ENCODE measurements around the gene COL23A1.

DNA sequence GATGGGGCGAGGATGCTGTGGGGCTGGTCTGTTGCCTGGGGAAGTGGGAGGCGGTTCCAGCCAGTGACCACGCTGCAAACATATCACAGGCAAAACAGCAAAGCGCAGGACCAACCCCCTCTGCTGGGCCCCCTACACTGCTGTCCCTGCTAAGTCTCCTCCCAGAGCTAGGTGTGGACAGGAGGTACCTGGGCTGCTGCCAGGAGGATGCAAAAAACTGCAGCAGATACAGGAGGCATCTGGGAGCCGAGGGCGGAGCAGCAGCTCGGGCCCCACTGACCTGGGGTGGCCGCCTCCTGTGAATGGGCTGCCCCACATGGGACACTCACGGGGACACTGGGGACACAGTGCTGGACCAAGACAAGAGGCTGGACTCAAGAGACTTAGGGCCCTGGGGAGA is 309.6 kb downstream of the COL23A1 start:
- TF ChIP-seq POLR2A (IDR thresholded peaks at IDR 0.05; ENCODE audit: low read length) (no peak), GATA1 (IDR thresholded peaks at IDR 0.05; ENCODE audit: low read depth, low read length) (no peak)
